HG03097 (cell line): ENCODE results near the gene MPRIP.
"Not testable (repeated sequence)": the region's sequence is repeated elsewhere in the genome, so short reads cannot be mapped to it uniquely, and the experiment has no call there.

ENCODE experiments used
- ATAC-seq: cut with Tn5 transposase; IDR thresholded peaks from one replicate; pipeline ENCODE4 v1.9.1; 2021; ENCODE audit not compliant: unreplicated experiment, low FRiP score

MPRIP gene

DNA sequence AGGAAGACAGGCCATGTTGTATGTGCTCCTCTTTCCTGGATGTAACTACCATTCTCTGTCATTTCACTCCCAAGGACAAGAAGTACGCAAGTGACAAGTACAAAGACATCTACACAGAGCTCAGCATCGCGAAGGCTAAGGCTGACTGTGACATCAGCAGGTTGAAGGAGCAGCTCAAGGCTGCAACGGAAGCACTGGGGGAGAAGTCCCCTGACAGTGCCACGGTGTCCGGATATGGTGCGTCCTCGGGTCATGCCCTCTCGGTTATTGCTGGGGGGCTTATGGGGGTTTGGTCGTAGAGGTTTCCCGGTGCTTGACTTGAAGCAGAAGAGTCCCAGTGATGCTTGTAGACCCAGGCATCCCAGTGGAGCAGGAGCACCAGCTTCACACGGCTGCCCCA, 134.9 kb downstream of the MPRIP start:
- no peak for ATAC-seq

DNA sequence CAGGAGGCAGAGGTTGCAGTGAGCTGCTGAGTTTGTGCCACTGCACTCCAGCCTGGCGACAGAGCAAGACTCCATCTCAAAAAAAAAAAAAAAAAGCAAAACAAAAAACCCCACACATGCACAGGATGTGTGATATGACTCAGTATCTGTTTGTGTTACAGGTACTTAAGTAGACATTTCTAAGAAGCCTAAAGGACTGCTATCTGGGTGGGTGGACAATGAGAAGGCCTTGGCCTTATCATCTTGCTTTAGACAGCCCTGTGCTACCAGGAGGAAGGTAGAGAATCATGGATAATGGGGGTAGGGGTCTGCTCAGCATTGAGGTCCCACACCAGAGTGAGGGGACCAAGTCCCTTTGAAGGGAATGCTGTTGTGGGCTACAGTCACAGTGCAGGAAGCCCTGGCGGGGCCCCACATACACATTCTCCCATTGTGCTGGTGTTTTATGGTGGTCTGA, 137.1 kb downstream of the MPRIP start:
- ATAC-seq = no peak

DNA sequence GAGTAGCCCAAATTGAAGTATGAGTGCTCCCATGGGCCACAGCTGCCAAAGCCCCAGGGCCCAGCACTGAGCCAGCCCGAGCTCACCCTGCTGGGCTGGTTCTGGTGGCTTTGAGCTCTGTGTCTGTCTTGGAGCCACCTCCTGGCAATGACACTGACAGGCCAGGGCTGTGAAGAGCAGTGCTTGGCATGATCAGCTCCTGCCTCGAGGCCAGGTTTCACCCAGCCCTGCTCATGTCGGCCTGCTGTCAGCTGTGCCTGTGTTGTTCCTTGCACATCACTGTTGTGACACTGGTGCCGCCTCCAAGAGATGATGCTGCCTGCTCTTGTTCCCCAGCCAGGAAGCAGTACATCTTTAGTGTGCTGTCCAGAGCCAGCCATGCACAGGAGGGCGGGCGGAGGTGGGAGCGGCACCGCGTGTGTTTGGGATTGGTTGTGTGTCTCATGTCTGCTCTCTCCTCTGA, 137.9 kb downstream of the MPRIP start:
- no peak for ATAC-seq

GRCh38 chr17:17180741-17181525, 138.7 kb downstream of the MPRIP start:
- ATAC-seq = no peak

DNA sequence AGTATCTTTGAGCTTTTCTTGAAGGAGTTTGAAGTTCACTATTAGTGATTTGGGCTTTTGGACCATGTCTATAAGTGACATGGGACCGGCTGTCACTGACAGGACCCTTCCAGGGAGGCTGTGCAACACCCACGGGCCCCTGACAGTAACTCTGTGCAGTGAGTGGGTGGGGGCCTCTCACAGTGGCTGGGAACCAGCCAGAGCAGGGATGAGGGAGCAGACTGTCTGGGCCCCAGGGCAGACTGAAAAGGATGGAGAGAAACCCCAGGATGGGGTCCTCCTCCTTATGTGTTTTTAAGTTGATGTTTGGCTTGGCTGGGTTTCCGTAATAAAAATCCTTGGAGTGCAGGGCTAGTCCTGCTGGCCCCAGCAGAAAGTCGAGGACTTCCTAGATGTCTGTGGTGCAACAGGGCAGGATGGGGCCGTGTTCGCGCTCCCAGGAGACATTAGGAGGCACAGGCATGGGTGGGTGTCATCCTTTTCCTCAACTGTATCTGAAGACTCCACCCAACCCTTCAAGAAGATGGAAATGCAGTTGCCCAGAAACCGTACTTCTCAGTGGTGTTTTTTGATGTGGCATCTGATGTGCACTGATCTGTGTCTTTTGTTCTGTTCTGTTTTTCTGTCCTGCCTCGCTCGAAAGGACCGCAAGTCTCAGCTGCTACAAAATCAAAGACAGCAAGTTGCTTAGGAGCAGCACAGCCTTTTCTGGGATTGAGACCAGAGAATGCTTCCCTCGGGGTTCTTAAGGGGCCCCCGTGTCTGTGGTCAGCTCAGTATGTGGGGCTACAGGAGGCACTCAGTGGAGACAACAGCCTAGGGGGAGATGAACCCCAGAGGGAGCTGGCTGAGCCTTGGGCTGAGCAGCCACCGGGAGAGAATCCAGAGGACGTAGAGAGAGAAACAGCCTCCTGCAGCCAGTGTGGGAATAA, 139.7 kb downstream of the MPRIP start:
- ATAC-seq = no peak

GRCh38 chr17:17182598-17183136, 140.4 kb downstream of the MPRIP start:
- ATAC-seq = no peak

DNA sequence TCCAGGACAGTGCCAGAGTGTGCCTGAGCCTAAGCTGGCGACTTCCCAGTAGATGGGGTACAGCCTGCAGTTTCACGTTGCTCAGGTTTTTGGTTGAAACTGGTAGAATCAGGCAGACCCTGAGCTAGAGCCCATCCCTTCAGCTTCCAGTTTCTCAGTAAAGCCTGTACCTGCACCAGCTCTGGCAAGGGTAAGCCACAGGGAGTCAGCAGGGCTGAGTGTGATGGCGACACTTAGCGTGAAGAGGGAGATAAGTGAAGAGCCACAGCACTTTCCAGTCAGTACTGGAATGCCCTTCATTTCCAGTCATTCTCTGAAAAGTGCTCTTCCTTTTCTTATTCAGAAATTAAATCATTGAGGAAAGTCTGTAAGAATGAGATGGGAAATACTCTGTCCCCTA, 141.5 kb downstream of the MPRIP start:
- no peak for ATAC-seq

DNA sequence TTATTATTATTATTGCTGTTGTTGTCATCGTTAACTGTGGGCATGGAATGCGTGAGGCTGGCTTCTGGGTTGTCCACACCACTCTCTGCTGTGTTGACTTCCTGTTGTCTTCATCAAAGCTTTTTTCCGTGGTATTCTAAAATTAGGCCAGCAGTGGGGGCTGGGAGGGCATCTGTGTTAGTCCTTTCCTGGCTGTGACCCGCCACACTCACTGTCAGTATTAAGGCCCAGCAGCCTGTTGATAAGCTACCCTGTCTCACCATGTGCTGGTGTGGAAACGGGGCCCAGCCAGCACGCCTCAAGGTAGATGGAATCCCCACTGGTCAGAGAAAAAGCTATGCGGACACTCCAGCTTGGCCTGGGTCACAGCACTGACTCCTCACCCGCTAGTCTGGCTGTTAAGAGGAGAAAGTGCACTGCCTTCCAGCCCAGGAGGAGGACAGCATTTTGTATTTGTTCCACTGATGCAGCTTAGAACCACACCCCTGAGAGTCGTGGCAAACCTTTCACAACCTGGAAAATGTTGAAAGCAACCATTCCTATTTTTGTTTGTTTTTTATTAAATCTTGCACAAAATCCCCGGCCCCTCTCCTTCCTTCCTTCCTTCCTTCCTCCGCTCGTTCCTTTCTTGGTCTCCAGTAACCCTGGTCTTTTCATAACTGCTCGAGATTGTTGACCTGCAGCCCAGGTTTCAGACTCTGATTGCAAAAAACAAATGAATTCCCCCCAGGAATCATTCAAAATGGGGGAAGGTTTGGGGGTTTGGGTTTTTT, 142.9 kb downstream of the MPRIP start:
- ATAC-seq = not testable (repeated sequence)

DNA sequence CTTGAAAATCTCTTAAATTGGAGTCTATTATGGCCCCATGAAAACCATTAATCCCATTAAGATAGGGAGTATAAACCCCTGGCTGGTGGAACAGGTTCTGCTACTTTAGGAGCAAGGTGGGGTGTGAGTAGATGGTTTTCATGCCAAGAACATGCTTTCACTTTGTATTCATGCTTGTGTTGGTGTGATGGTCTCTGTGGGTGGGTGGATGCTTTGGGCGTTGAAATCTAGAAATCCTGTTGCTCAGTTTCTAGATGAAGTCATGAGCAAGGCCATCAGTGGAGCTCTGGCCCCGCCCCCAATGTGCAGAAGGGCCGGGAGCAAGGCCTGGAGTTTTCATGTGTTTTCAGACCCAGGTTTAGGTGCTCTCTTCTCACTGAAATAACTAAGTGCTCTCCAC, 143.8 kb downstream of the MPRIP start:
- ATAC-seq = no peak

- no peak for ATAC-seq
Measured at GRCh38 chr17:17186551-17187505, 144.6 kb downstream of the MPRIP start.

GRCh38 chr17:17188586-17188985, 146.3 kb downstream of the MPRIP start:
- ATAC-seq = no peak

- no peak for ATAC-seq
Measured at GRCh38 chr17:17189559-17189958, 147.3 kb downstream of the MPRIP start.

- ATAC-seq = no peak
Measured at GRCh38 chr17:17190188-17190587, 147.9 kb downstream of the MPRIP start.

- ATAC-seq = no peak
Measured at GRCh38 chr17:17191346-17191792, 149.1 kb downstream of the MPRIP start.

DNA sequence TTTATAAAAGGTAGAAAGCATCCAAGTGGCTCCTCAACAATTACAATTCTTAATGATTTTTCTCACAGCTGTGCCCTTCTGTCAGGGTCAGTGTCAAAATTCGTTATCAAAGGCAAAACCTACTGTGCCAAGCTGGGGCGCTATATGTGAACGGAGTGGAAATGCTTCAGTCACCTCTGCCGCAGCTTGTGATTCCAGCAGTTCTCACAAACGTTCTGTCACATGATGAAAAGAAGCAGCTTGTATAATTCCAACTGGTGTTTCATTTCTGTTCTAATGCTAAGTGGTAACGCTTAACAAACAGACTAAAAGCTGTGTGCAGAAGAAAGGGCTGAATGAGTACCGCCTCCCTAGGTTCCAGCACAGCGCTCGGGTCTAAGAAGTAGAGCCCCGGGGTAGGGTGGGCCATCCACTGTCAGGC, 149.7 kb downstream of the MPRIP start:
- no peak for ATAC-seq

GRCh38 chr17:17195466-17195865, 153.2 kb downstream of the MPRIP start:
- ATAC-seq = not testable (repeated sequence)

DNA sequence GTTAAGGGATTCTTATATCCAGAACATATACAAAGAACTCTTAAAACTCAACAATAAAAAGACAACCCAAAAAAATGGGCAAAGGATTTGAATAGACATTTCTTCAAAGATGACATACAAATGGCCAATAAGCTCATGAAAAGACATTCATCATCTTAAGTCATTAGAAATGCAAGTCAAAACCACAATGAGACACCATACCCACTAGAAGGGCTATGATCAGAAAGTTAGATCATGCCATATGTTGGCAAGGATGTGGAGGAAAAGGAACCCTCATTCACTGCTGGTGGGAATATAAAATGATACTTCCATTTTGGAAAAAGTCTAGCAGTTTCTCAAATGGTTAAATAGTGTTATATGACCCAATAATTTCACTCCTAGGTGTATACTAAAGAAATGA, 154.5 kb downstream of the MPRIP start:
- ATAC-seq = no peak

GRCh38 chr17:17198281-17198680, 156.0 kb downstream of the MPRIP start:
- ATAC-seq = no peak

- no peak for ATAC-seq
Measured at GRCh38 chr17:17200311-17200710, 158.1 kb downstream of the MPRIP start.
